ENCODE data around the gene CDR2L.

CDR2L gene

DNA sequence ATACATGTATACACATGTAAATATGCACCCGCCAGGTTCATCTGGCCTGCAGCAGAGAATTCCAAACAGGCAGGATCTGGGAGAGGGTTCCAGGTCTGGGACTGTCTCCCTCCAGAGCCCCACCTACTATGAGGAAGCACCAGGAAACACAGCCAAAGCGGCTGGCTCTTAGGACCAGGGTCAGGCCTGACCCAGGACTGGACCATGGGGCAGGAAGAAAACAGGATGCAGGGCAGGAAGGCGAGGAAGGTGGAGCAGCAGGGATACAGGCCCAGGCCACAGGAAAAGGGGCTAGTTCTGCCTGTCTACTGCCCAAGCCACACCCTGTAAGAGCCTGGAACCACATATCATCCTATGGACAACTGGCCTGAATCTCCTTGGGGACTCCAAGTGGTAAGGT, 17.0 kb upstream of the CDR2L start:
- Mint-ChIP-seq H3K4me3 (peak overlapping the region; percentile 62 to 74 (median 69)), H3K9me3 (no peaks in the 10 kb centered on the region)

DNA sequence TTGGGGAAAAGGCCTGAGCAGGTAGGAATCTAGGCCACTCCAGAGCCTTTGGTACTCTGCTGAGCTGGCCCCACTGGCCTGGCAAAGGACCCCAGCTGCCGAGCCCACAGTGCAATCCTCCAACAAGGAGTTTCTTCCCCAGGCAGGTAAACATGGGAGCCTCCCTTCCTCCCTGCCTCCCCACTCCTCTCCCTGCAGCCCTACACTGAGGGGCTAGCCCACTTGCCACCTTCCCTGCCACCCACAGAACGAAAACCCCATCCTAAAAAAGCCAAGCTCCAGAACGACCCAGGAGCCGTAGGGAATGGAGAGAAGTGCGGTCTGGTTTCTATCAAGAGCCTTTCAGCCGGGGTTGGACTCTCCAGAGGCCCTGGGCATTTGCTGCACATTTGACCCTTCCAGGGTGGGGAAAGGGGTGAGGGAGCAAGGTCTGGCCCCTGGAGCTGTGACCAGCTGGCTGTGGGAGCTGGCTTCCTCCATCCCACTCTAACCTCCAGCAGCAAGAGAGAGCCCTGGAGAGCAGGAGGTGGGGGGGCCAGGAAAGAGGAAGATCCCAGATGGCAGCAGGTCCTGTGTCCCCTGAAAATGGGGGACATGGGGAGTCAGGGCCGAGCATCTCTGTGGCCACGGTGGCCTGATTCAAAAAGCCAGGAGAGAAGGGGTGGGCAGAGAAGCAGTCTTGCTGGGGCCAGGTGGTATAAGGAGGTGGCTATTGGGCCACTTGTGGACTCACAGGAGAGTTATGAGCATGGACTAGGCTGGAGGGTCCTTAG, 16.2 kb upstream of the CDR2L start:
- Mint-ChIP-seq H3K27ac (no peak overlapping the region), H3K36me3 (ENCODE audit: low read depth) (no peaks in the 10 kb centered on the region), H3K9me3 (no peaks in the 10 kb centered on the region), H3K4me3 (peak overlapping the region; percentile 69 to 74 (median 72)), H3K4me1 (peaks cover 6% of the 10 kb centered on the region), H3K27me3 (ENCODE audit: low read depth) (peaks cover 72% of the 10 kb centered on the region)
- TF ChIP-seq, protein P1, sequence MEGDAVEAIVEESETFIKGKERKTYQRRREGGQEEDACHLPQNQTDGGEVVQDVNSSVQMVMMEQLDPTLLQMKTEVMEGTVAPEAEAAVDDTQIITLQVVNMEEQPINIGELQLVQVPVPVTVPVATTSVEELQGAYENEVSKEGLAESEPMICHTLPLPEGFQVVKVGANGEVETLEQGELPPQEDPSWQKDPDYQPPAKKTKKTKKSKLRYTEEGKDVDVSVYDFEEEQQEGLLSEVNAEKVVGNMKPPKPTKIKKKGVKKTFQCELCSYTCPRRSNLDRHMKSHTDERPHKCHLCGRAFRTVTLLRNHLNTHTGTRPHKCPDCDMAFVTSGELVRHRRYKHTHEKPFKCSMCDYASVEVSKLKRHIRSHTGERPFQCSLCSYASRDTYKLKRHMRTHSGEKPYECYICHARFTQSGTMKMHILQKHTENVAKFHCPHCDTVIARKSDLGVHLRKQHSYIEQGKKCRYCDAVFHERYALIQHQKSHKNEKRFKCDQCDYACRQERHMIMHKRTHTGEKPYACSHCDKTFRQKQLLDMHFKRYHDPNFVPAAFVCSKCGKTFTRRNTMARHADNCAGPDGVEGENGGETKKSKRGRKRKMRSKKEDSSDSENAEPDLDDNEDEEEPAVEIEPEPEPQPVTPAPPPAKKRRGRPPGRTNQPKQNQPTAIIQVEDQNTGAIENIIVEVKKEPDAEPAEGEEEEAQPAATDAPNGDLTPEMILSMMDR (IDR thresholded peaks at IDR 0.05; ENCODE audit: unreplicated experiment in 3 of 3), result no peak

More for the DNA sequence above, 17.0 kb upstream of the CDR2L start:
- H3K4me1 Mint-ChIP-seq, result peaks cover 6% of the 10 kb centered on the region
- no peaks in the 10 kb centered on the region for H3K36me3 Mint-ChIP-seq (ENCODE audit: low read depth)
- TF ChIP-seq, protein P1 (IDR thresholded peaks at IDR 0.05; ENCODE audit: unreplicated experiment in 3 of 3), result no peak
- no peak overlapping the region for H3K27ac Mint-ChIP-seq
- peaks cover 65% of the 10 kb centered on the region for H3K27me3 Mint-ChIP-seq (ENCODE audit: low read depth)

GRCh38 chr17:74971842-74972106, 15.7 kb upstream of the CDR2L start:
- H3K4me1 Mint-ChIP-seq, result peaks cover 6% of the 10 kb centered on the region
- peaks cover 77% of the 10 kb centered on the region for H3K27me3 Mint-ChIP-seq (ENCODE audit: low read depth)
- peak overlapping the region; percentile 69 to 74 (median 72) for H3K4me3 Mint-ChIP-seq
- no peaks in the 10 kb centered on the region for H3K36me3 Mint-ChIP-seq (ENCODE audit: low read depth)
- no peaks in the 10 kb centered on the region for H3K9me3 Mint-ChIP-seq
- TF ChIP-seq, protein P1 (IDR thresholded peaks at IDR 0.05; ENCODE audit: unreplicated experiment in 3 of 3), result no peak
- no peak overlapping the region for H3K27ac Mint-ChIP-seq

DNA sequence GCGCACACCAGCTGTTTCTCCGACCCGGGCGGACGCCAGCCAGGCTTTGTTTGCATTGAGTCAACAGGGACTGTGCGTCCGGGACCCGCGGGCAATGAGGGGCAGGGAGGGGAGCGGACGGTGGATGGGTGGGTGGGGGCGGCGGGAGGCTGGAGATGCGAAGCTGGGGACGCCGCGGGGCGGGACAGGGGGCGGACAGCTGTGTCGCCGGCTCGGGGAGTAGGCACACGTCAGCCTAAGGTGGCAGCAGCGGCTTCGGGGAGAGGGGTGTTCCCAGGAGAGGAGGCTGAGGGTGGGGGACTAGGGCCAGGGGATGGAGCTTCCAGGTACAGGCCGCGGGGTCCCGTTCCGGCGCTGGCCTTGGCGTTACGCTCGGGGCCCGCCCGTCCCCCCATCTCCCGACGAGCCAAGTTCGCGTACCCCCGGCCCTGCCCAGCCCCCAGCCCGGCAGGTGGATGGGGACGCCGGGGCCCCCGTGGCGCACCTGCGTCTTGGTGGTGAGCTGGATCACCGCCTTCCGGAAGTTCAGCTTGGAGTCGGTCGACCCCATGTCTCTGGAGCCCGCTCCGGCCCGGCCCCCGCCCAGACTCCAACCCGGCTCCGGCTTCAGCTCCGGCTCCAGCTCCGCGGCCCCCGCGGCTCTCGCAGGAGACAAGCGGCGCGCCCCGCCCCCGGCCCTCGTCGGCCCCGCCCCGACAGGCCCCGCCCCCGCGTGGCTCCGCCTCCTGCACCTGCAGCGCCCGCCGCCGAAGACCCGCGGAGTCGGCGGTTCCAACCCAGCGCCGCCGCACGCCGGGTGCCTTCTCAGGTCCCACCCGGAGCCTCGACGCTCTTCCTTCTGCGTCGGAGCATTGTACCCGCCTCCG, 15.1 kb upstream of the CDR2L start, which contains the start of gene HID1:
HID1 (minus strand) TSS at position 653 of the 866 bp plus-strand sequence; CDS start at position 550, 103 bp downstream.
- peaks cover 79% of the 10 kb centered on the region for H3K27me3 Mint-ChIP-seq (ENCODE audit: low read depth)
- peaks cover 6% of the 10 kb centered on the region for H3K4me1 Mint-ChIP-seq
- no peaks in the 10 kb centered on the region for H3K9me3 Mint-ChIP-seq
- H3K36me3 Mint-ChIP-seq (ENCODE audit: low read depth), result no peaks in the 10 kb centered on the region
- TF ChIP-seq, protein P1 (IDR thresholded peaks at IDR 0.05; ENCODE audit: unreplicated experiment in 3 of 3), result no peak
- H3K4me3 Mint-ChIP-seq, result peak within 1 kb of the TSS; percentile 73 to 80 (median 79)
- H3K27ac Mint-ChIP-seq, result no peak within 1 kb of the TSS

DNA sequence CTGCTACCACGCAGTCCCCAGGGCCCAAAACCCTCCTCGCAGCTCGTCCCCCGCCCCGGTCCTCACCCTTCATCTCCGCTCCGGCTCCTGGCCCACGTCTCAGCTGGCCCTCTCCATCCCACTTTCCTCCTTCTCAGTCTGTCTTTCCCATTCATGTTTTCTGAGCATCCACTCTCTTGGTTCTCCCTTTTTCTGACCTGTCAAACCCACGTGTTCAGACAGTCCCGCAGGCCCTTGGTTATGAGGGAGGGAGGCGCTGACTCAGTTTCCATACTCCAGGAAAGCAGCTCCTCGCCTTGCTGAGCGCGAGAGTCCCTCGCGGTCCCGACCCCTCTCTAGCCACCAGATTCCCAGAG, 14.5 kb upstream of the CDR2L start:
- Mint-ChIP-seq H3K36me3 (ENCODE audit: low read depth) (no peaks in the 10 kb centered on the region), H3K27me3 (ENCODE audit: low read depth) (peaks cover 79% of the 10 kb centered on the region), H3K4me3 (peak overlapping the region; percentile 73 to 80 (median 79)), H3K4me1 (peaks cover 9% of the 10 kb centered on the region), H3K9me3 (no peaks in the 10 kb centered on the region), H3K27ac (no peak overlapping the region)
- TF ChIP-seq, protein P1 (IDR thresholded peaks at IDR 0.05; ENCODE audit: unreplicated experiment in 3 of 3), result no peak

All from nephron (organoid).